A673 (cell line): ENCODE measurements around the gene MCM8. TPM values are rescaled to one million over a fixed set of nuclear protein-coding genes. Genes with fewer than 3 reads are reported as not detected.

Experiments
- BruUV-seq: library from RNA; stranded (reverse); fragments of 400-500 nt; replicated peaks from 2 replicates; lab custom pipeline; 2021; lab: Mats Ljungman, UMichigan
- CTCF ChIA-PET: fragments of 300-600 bp; sonication (Branson Sonifier 250); formaldehyde crosslinking; loops from one replicate; lab custom pipeline; 2022; ENCODE audit warnings: antibody characterized with exemption; lab: Charles Lee
- POLR2A ChIA-PET: fragments of 300-600 bp; sonication (Branson Sonifier 250); formaldehyde crosslinking; loops from one replicate; lab custom pipeline; 2022; ENCODE audit warnings: antibody characterized with exemption; ENCODE audit not compliant: low non-redundant PET; lab: Charles Lee
- DNase-seq: peaks from one replicate; pipeline ENCODE4 v3.0.0-alpha.2; 2015; ENCODE audit warnings: low spot score
- H3K27ac ChIP-seq: fragments of 200-600 bp; sonication (generic); 2 replicates; pipeline ENCODE4 v1.5.1; 2016; ENCODE audit warnings: mixed run types, low read depth, mild to moderate bottlenecking, mixed read lengths, antibody characterized with exemption, low read length; ENCODE audit not compliant: poor library complexity, severe bottlenecking
- H3K27me3 ChIP-seq: fragments of 200-600 bp; sonication (generic); replicated peaks from 2 replicates; pipeline ENCODE4 v1.6.1; 2017; ENCODE audit warnings: mixed run types, low read depth, mild to moderate bottlenecking, mixed read lengths, antibody characterized with exemption, low read length; ENCODE audit not compliant: insufficient read depth, poor library complexity
- H3K36me3 ChIP-seq: fragments of 200-600 bp; sonication (generic); 2 replicates; pipeline ENCODE4 v1.6.1; 2016; ENCODE audit warnings: mixed run types, mild to moderate bottlenecking, mixed read lengths, antibody characterized with exemption, low read length; ENCODE audit not compliant: insufficient read depth, poor library complexity, severe bottlenecking
- H3K4me1 ChIP-seq: fragments of 200-600 bp; sonication (generic); 2 replicates; pipeline ENCODE4 v1.6.1; 2017; ENCODE audit warnings: mixed run types, mild to moderate bottlenecking, mixed read lengths, antibody characterized with exemption, low read length; ENCODE audit not compliant: insufficient read depth, poor library complexity, severe bottlenecking
- H3K4me3 ChIP-seq: fragments of 200-600 bp; sonication (generic); 2 replicates; pipeline ENCODE4 v1.5.1; 2016; ENCODE audit warnings: low read depth, mixed run types, mild to moderate bottlenecking, mixed read lengths, low read length; ENCODE audit not compliant: poor library complexity, severe bottlenecking
- H3K9me3 ChIP-seq: fragments of 200-600 bp; sonication (generic); 2 replicates; pipeline ENCODE4 v1.6.1; 2016; ENCODE audit warnings: mixed run types, low read depth, mild to moderate bottlenecking, mixed read lengths, antibody characterized with exemption, low read length; ENCODE audit not compliant: poor library complexity, severe bottlenecking
- CTCF ChIP-seq: fragments of 300-800, 200-600 bp; sonication (generic); conservative IDR thresholded peaks from 2 replicates; pipeline ENCODE4 v1.5.1; 2017; ENCODE audit warnings: low read depth, mild to moderate bottlenecking, antibody characterized with exemption, low read length, moderate library complexity, mixed read lengths
- EZH2 ChIP-seq: fragments of 200-600 bp; sonication (generic); IDR thresholded peaks from 2 replicates; pipeline ENCODE4 v1.6.1; 2017; ENCODE audit warnings: borderline replicate concordance, low read depth, mild to moderate bottlenecking, mixed read lengths, antibody characterized with exemption, low read length; ENCODE audit not compliant: poor library complexity, severe bottlenecking
- intact Hi-C: fragments of 100-400 bp; cut with micrococcal nuclease; formaldehyde crosslinking; loops from one replicate; pipeline ENCODE4 v1.10.0; 2022; ENCODE audit not compliant: unreplicated experiment
- total RNA-seq: library from RNA; stranded (reverse); gene quantifications from 2 replicates; pipeline ENCODE4 v1.2.3, GENCODE V29; 2021

MCM8 gene
- total RNA-seq, 1 experiment from 2014 or later: 56.4 TPM

- POLR2A ChIA-PET: no interaction called here
- DNase-seq: no peak
- Histone ChIP-seq H3K4me1 (no peaks in the 10 kb centered on the region), H3K4me3 (no peak overlapping the region), H3K27ac (no peak overlapping the region), H3K9me3 (no peaks in the 10 kb centered on the region), H3K27me3 (no peaks in the 10 kb centered on the region), H3K36me3 (peaks cover 49% of the 10 kb centered on the region)
- intact Hi-C loops: no loop called here
- TF ChIP-seq CTCF: no peak
- TF ChIP-seq EZH2: no peak
- CTCF ChIA-PET: no interaction called here
- BruUV-seq: no TSS peak
These were observed 19.9 kb downstream of the MCM8 start for GRCh38 chr20:5970381-5970780.

DNA sequence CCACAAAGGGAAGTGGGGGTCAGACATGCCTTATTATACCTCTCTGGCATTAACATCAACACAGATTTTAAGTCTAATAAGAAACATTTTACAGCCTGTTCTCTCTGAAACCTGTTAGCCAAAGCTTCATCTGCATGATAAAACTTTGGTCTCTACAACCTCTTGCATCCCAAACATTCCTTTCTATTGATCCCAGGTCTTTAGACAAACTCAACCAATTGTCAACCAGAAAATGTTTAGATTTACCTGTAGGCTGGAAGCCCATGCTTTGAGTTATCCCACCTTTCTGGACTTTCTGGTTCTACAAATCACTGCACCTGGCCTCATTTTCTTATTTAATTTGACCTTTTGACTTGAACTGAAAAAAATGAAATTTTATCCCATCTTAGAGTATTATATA, 20.8 kb downstream of the MCM8 start:
- Histone ChIP-seq H3K27ac (no peak overlapping the region), H3K27me3 (no peaks in the 10 kb centered on the region), H3K36me3 (peaks cover 46% of the 10 kb centered on the region), H3K4me1 (no peaks in the 10 kb centered on the region), H3K9me3 (no peaks in the 10 kb centered on the region), H3K4me3 (no peak overlapping the region)
- BruUV-seq: no TSS peak
- intact Hi-C loops: no loop called here
- POLR2A ChIA-PET: no interaction called here
- CTCF ChIA-PET: no interaction called here
- TF ChIP-seq EZH2 (no peak), CTCF (no peak)
- no peak for DNase-seq

GRCh38 chr20:5973172-5973571, 22.7 kb downstream of the MCM8 start:
- Histone ChIP-seq H3K27me3 (no peaks in the 10 kb centered on the region), H3K36me3 (peaks cover 47% of the 10 kb centered on the region), H3K9me3 (no peaks in the 10 kb centered on the region), H3K4me1 (no peaks in the 10 kb centered on the region), H3K4me3 (no peak overlapping the region), H3K27ac (no peak overlapping the region)
- POLR2A ChIA-PET: no interaction called here
- no TSS peak for BruUV-seq
- intact Hi-C loops: no loop called here
- CTCF ChIA-PET: no interaction called here
- TF ChIP-seq EZH2 (no peak), CTCF (no peak)
- DNase-seq: no peak
